Brain microvascular endothelial cell (primary cell): Measurements from ENCODE around the gene PNLDC1.
A peak's percentile ranks its signal among the peaks of the same experiment; 100 is the strongest.

Source experiments
- DNase-seq: peaks from one replicate; pipeline ENCODE4 v3.0.0-alpha.2; 2020
- H3K27ac ChIP-seq: fragments of 250-450 bp; sonication (Bioruptor Pico); 2 replicates; pipeline ENCODE4 v1.5.1; 2020; ENCODE audit warnings: mild to moderate bottlenecking, moderate library complexity
- H3K27me3 ChIP-seq: fragments of 250-450 bp; sonication (Bioruptor Pico); replicated peaks from 2 replicates; pipeline ENCODE4 v1.5.1; 2020; ENCODE audit warnings: mild to moderate bottlenecking
- H3K36me3 ChIP-seq: fragments of 250-450 bp; sonication (Bioruptor Pico); replicated peaks from 2 replicates; pipeline ENCODE4 v1.5.1; 2020; ENCODE audit warnings: mild to moderate bottlenecking
- H3K4me3 ChIP-seq: 2 replicates; pipeline ENCODE4 v1.5.1; 2011; ENCODE audit warnings: low read depth, mild to moderate bottlenecking, control low read depth, low read length, moderate library complexity
- in situ Hi-C: cut with HindIII; loops from 2 replicates; pipeline ENCODE4 v1.10.0; 2017; ENCODE audit warnings: low sequenced_read_pairs, low pct_ligation_motif_present
- TF ChIP-seq, protein P1 (sequence below): IDR thresholded peaks from 2 replicates; pipeline ENCODE4 v1.5.1; 2011; ENCODE audit warnings: low read depth, mild to moderate bottlenecking, moderate library complexity, low read length, control low read depth, inconsistent platforms; ENCODE audit errors: missing control alignments

PNLDC1 gene

DNA sequence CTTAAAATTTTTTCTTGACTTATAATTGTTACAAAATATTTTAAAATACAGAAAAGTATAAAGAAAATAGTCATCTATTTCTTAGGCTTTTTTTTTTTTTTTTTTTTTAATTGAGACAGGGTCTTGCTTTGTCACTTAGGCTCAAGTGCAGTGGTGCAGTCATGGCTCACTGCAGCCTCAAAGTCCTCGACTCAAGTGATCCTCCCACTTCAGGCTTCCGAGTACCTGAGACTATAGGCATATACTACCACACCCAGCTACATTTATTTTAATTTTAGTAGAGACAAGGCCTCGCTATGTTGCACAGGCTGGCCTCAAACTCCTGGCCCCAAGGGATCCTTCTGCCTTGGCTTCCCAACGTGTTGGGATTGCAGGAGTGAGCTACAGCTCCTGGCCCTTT, 43.6 kb upstream of the PNLDC1 start:
- no peak for DNase-seq
- TF ChIP-seq, protein P1, sequence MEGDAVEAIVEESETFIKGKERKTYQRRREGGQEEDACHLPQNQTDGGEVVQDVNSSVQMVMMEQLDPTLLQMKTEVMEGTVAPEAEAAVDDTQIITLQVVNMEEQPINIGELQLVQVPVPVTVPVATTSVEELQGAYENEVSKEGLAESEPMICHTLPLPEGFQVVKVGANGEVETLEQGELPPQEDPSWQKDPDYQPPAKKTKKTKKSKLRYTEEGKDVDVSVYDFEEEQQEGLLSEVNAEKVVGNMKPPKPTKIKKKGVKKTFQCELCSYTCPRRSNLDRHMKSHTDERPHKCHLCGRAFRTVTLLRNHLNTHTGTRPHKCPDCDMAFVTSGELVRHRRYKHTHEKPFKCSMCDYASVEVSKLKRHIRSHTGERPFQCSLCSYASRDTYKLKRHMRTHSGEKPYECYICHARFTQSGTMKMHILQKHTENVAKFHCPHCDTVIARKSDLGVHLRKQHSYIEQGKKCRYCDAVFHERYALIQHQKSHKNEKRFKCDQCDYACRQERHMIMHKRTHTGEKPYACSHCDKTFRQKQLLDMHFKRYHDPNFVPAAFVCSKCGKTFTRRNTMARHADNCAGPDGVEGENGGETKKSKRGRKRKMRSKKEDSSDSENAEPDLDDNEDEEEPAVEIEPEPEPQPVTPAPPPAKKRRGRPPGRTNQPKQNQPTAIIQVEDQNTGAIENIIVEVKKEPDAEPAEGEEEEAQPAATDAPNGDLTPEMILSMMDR = no peak
- Histone ChIP-seq H3K4me3 (no peak overlapping the region), H3K27me3 (no peaks in the 10 kb centered on the region), H3K27ac (no peak overlapping the region), H3K36me3 (peaks cover 25% of the 10 kb centered on the region)
- in situ Hi-C loops = no loop called here

DNA sequence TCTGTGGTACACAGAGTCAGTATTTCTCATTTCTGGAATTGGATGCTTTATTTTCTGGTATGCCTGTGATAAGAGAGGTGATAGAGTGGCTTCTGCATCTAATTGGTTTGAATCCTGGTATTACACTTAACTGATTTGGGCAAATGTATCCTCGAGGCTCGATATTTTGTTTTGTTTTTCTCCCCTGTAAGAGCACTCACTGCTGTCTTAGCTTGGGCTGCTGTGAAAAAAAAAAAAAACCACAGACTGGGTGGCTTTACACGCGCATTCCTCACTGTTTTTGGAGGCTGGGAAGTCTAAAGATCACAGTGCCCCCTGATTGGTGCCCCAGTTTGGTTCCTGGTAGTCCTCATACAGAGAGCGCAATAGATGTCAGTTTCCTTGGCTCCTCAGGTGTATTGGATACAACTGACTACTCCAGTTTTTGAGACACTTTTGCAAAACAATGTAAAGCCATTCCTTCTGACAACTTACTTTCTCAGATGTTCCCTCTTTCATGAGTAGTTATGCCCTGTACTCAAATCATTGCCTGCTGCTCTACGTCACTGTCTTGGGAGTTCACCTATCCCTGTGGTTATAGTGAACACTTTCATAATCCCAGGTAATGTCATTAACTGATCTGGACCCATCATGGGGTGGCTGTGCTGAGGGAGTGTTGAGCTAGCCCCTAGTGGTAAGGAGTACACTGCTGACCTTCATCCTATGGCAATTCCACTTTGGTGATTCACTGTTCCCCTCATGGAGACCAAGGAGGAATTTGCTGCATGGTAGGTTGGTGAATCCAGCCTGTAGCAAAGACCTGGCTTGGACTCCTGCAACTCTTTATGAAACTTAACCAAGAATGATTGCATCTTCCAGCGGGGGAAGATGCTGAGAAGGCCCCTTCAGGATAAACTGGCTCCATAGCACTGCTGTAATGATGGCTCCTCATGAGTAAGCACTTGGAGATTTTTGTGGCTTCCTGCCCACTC, 41.8 kb upstream of the PNLDC1 start:
- Histone ChIP-seq H3K27ac (peak overlapping the region; percentile 13), H3K27me3 (no peaks in the 10 kb centered on the region), H3K4me3 (no peak overlapping the region), H3K36me3 (peaks cover 28% of the 10 kb centered on the region)
- in situ Hi-C loops = no loop called here
- peak; percentile 42 for DNase-seq
- TF ChIP-seq, protein P1 = peak; percentile 66

DNA sequence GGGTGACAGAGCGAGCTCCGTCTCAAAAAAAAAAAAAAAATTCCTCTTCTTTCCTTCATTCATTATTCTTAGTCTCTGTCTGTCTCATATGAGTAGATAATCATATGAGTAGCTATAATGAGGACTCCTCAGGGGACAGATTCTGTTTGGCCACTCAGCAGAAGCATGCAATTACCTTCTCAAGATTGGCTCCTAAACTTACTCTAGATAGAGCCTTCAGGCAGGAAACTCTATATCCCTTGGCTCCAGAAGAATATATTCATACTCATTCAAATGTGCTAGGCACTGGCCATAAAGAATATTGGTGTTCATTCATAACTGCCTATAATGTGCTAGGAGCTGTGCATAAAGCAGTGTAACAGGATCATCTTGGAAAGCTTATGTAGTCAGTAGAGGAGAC, 40.4 kb upstream of the PNLDC1 start:
- no peak overlapping the region for H3K27ac ChIP-seq
- in situ Hi-C loops = no loop called here
- H3K4me3 ChIP-seq = no peak overlapping the region
- TF ChIP-seq, protein P1 = no peak
- no peaks in the 10 kb centered on the region for H3K27me3 ChIP-seq
- DNase-seq = no peak
- H3K36me3 ChIP-seq = peaks cover 30% of the 10 kb centered on the region

DNA sequence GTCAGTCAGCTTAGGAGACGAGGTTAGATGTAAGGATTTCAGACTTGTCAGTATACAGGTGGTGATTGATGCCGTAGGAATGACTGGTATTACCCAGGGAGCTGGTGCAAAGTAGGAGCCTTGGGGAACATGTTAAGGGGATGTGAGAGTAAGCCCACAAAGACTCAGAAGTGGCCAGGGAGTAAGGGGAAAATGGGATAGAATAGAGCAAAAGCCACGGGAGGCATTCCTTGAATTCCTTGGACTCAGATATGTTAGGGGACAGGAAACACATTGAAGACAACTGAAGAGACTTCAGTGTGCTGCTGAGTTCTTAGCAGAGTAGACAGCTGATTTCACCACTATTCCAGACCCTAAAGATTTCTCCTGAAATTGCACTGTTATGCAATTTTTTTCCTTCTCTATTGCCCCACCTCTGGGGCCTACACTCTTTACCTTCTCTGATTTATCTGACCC, 39.4 kb upstream of the PNLDC1 start:
- DNase-seq = peak; percentile 49
- Histone ChIP-seq H3K36me3 (peaks cover 29% of the 10 kb centered on the region), H3K27me3 (no peaks in the 10 kb centered on the region), H3K27ac (peak overlapping the region; percentile 78), H3K4me3 (peak overlapping the region; percentile 91)
- in situ Hi-C loops = no loop called here
- TF ChIP-seq, protein P1 = no peak

DNA sequence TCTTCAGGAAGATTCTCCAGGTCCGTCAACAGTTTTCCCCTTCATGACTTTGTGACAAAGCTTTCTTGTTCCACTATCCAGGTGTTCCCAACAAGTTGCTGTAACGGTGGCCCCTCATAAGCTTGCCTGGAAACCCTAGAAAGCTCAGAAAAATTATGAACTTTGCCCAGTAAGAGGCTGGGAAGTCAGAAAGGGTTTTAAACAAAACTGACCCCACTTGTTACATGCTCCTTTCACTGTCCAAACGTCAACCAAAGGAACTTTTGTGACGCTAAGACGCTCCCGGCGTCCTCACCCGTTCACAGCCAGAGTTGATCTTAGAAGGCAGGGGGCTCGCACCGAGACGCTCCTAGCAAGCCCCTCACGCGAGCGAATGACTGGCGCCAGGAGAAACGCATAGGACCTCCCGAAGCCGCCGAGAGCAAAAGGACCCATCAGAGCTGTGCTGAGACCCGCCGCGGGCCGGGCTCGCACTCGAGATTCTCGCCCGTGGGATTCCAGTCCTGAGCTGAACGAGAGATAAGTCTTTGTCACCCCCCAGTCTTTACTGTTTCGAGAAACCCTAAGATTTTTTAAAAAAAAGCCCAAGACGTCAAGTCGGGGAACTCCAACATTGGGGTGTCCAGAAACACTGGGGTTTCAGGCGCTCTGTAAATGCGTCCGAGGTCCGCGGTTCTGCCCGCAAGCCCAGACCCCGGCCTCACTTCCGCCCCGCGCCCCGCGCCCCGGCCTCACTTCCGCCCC, 38.8 kb upstream of the PNLDC1 start:
- in situ Hi-C loops = no loop called here
- TF ChIP-seq, protein P1 = no peak
- no peaks in the 10 kb centered on the region for H3K27me3 ChIP-seq
- peak overlapping the region; percentile 91 for H3K4me3 ChIP-seq
- H3K27ac ChIP-seq = peak overlapping the region; percentile 78
- H3K36me3 ChIP-seq = peaks cover 30% of the 10 kb centered on the region
- DNase-seq = peak; percentile 3
